ENCODE results near the gene RXRA. TPM values are rescaled to one million over a fixed set of nuclear protein-coding genes. Genes with fewer than 3 reads are reported as not detected.
A peak's percentile ranks its signal among the peaks of the same experiment; 100 is the strongest.

The RXRA gene
- total RNA-seq, 1 experiment from 2014 or later = 31.6 TPM

DNA sequence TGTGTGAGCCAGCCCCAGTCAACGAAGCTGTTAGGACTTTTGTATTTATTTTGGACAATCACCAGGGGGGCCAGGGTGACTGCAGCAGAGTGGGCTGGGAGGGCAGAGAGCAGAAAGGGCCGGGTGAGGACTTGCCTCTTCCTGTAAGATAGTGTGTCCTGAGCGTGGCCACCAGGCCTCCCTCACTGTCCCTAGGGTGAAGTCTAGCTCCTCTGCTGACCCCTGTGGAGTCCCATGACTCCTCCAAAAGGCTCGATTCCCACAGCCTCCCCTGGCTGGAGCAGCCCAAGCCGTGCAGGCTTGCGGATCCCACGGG is 147.8 kb downstream of the RXRA start:
- TF ChIP-seq SIN3A (IDR thresholded peaks at IDR 0.05; ENCODE audit: borderline replicate concordance, insufficient read depth, low read depth, low read length) = no peak
- 0 out of 2 replicates have a peak, but pooled peaks have one; percentile 31 for ATAC-seq
- Histone ChIP-seq H3K4me1 (ENCODE audit: control insufficient read depth, insufficient read depth, low read length) (no peaks in the 10 kb centered on the region), H3K4me3 (ENCODE audit: low read depth in 2 of 2, low read length in 2 of 2) (no peak overlapping the region), H3K27ac (ENCODE audit: low read length) (no peak overlapping the region), H3K36me3 (ENCODE audit: control insufficient read depth, insufficient read depth, low read length) (no peaks in the 10 kb centered on the region), H3K9me3 (ENCODE audit: control insufficient read depth, insufficient read depth, low read depth, low read length) (no peaks in the 10 kb centered on the region), H3K27me3 (ENCODE audit: control insufficient read depth, insufficient read depth, low read length) (no peaks in the 10 kb centered on the region)
- ChIA-PET POLR2A (no interaction called here), CTCF (no interaction called here)
- no peak for DNase-seq (ENCODE audit: low read depth, low spot score)
- intact Hi-C loops (cut with micrococcal nuclease; ENCODE audit: unreplicated experiment) (no loop called here), in situ Hi-C loops (cut with HindIII; ENCODE audit: low pct_unique_long_range_greater_than_20kb, low sequenced_read_pairs) (no loop called here)
- BruUV-seq (replicated peaks) = no TSS peak

DNA sequence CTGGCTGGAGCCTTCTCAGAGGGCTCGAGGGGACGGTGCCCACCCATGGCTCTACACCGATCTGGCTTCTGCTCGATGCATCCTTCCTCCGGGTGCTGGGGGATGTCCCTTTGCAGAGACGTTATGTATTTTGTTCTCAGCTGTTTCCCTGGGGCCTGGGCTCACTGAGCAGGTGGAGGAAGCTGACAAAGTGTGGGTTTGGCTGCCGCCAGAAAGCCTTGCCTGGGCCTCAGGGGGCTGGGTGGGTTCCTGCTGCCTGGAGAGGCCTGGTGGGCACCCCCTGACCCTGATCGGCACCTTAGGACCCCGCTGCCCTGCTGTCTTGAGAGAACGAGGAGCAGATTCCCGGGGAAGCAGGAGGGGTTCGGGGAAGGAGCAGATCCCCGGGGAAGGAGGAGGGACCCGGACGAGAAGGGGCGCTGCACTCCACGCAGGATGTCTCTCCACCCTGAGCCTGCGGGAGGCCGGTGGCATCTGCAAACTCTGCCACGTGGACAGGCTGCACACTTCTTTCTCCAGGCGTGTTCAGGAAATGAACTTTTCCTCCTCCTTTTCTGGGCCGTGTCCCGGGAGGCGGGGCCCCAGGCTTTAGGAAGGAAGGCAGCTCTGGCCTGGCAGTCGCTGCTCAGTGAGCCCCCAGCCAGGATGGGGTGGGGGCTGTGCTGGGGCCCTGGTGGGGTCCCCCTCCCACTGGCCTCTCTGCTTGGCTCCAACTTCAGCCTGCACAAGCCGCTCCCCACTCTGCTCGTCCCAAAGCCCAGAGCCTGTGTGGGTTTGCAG is 148.9 kb downstream of the RXRA start:
- no peak for DNase-seq (ENCODE audit: low read depth, low spot score)
- H3K4me1 ChIP-seq (ENCODE audit: control insufficient read depth, insufficient read depth, low read length) = no peaks in the 10 kb centered on the region
- no peak overlapping the region for H3K4me3 ChIP-seq (ENCODE audit: low read depth in 2 of 2, low read length in 2 of 2)
- in situ Hi-C loops (cut with HindIII; ENCODE audit: low pct_unique_long_range_greater_than_20kb, low sequenced_read_pairs) (no loop called here), intact Hi-C loops (cut with micrococcal nuclease; ENCODE audit: unreplicated experiment) (no loop called here)
- TF ChIP-seq SIN3A (IDR thresholded peaks at IDR 0.05; ENCODE audit: borderline replicate concordance, insufficient read depth, low read depth, low read length) = no peak
- no peak for TF ChIP-seq REST (IDR thresholded peaks at IDR 0.05; ENCODE audit: insufficient read depth in 1 of 2, low read depth in 2 of 2, low read length in 1 of 2)
- TF ChIP-seq, protein P1, sequence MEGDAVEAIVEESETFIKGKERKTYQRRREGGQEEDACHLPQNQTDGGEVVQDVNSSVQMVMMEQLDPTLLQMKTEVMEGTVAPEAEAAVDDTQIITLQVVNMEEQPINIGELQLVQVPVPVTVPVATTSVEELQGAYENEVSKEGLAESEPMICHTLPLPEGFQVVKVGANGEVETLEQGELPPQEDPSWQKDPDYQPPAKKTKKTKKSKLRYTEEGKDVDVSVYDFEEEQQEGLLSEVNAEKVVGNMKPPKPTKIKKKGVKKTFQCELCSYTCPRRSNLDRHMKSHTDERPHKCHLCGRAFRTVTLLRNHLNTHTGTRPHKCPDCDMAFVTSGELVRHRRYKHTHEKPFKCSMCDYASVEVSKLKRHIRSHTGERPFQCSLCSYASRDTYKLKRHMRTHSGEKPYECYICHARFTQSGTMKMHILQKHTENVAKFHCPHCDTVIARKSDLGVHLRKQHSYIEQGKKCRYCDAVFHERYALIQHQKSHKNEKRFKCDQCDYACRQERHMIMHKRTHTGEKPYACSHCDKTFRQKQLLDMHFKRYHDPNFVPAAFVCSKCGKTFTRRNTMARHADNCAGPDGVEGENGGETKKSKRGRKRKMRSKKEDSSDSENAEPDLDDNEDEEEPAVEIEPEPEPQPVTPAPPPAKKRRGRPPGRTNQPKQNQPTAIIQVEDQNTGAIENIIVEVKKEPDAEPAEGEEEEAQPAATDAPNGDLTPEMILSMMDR (IDR thresholded peaks at IDR 0.05) = no peak
- no peak for TF ChIP-seq POLR2AphosphoS5 (IDR thresholded peaks at IDR 0.05; ENCODE audit: low read depth, low read length)
- TF ChIP-seq TCF7L2 (IDR thresholded peaks at IDR 0.05; ENCODE audit: low read depth, low read length) = no peak
- ChIA-PET CTCF (no interaction called here), POLR2A (no interaction called here)
- no peaks in the 10 kb centered on the region for H3K9me3 ChIP-seq (ENCODE audit: control insufficient read depth, insufficient read depth, low read depth, low read length)
- no peak overlapping the region for H3K27ac ChIP-seq (ENCODE audit: low read length)
- ATAC-seq = no peak
- no TSS peak for BruUV-seq (replicated peaks)
- H3K36me3 ChIP-seq (ENCODE audit: control insufficient read depth, insufficient read depth, low read length) = no peaks in the 10 kb centered on the region
- H3K27me3 ChIP-seq (ENCODE audit: control insufficient read depth, insufficient read depth, low read length) = no peaks in the 10 kb centered on the region

DNA sequence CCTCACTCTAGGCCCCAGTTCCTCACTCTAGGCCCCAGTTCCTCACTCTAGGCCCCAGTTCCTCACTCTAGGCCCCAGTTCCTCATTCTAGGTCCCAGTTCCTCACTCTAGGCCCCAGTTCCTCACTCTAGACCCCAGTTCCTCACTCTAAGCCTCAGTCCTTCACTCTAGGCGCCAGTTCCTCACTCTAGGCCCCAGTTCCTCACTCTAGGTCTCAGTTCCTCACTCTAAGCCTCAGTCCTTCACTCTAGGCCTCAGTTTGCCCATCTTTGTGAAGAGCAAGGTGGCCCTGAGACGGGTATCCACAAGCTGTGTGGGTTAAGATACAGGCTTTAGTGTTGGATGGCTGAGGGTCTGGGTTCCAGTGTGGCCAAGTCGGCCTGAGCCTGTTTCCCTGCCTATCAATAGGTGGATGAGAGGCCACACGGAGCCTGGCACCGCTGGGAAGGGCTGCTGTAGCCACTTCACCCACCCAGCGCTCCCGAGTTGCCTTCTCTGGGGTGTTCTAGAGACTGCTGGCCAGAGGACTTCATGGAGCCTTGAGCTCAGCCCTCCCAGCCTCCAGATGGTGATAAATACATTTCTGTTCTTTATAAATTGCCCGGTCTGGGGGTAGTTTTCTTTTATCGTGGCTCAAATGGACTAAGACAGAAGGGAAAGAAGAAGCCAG is 150.2 kb downstream of the RXRA start:
- BruUV-seq (replicated peaks) = no TSS peak
- in situ Hi-C loops (cut with HindIII; ENCODE audit: low pct_unique_long_range_greater_than_20kb, low sequenced_read_pairs) = no loop called here
- TF ChIP-seq TCF7L2 (IDR thresholded peaks at IDR 0.05; ENCODE audit: low read depth, low read length) (no peak), REST (IDR thresholded peaks at IDR 0.05; ENCODE audit: insufficient read depth in 1 of 2, low read depth in 2 of 2, low read length in 1 of 2) (no peak), POLR2AphosphoS5 (IDR thresholded peaks at IDR 0.05; ENCODE audit: low read depth, low read length) (no peak), SIN3A (IDR thresholded peaks at IDR 0.05; ENCODE audit: borderline replicate concordance, insufficient read depth, low read depth, low read length) (no peak)
- TF ChIP-seq, protein P1 (IDR thresholded peaks at IDR 0.05) = no peak
- intact Hi-C loops (cut with micrococcal nuclease; ENCODE audit: unreplicated experiment) = no loop called here
- Histone ChIP-seq H3K4me3 (ENCODE audit: low read depth in 2 of 2, low read length in 2 of 2) (no peak overlapping the region), H3K27ac (ENCODE audit: low read length) (no peak overlapping the region), H3K4me1 (ENCODE audit: control insufficient read depth, insufficient read depth, low read length) (no peaks in the 10 kb centered on the region), H3K27me3 (ENCODE audit: control insufficient read depth, insufficient read depth, low read length) (no peaks in the 10 kb centered on the region), H3K36me3 (ENCODE audit: control insufficient read depth, insufficient read depth, low read length) (no peaks in the 10 kb centered on the region), H3K9me3 (ENCODE audit: control insufficient read depth, insufficient read depth, low read depth, low read length) (no peaks in the 10 kb centered on the region)
- no peak for ATAC-seq
- CTCF ChIA-PET = no interaction called here
- POLR2A ChIA-PET = no interaction called here
- DNase-seq (ENCODE audit: low read depth, low spot score) = no peak

All from Panc1 (cell line).